Brain pericyte (primary cell): ENCODE measurements around the gene SGSH.
"Not testable (repeated sequence)": the region's sequence is repeated elsewhere in the genome, so short reads cannot be mapped to it uniquely, and the experiment has no call there.

Experiments used
- DNase-seq: peaks from one replicate; pipeline ENCODE4 v3.0.0-alpha.2; 2012; ENCODE audit warnings: low read depth, low spot score

SGSH gene

DNA sequence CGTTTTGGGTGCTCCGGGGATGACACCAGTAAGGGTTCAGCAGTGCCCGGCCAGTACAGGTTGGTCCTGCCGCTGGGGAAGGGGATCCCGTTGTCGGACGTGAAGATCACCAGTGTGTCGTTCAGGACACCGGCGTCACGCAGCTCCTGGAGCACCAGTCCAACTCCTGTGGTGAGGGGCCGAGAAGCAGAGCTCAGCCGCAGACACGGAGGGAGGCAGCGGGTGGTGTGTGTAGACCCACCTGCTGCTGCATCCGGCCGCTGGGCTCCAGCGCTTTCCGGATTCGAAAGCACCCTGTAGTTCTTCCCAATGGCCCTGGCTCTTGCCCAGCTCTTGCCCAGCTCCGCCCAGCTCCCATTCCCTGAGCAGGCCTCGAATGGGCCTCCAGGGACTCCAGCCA lies 8.0 kb downstream of the SGSH start:
- no peak for DNase-seq

DNA sequence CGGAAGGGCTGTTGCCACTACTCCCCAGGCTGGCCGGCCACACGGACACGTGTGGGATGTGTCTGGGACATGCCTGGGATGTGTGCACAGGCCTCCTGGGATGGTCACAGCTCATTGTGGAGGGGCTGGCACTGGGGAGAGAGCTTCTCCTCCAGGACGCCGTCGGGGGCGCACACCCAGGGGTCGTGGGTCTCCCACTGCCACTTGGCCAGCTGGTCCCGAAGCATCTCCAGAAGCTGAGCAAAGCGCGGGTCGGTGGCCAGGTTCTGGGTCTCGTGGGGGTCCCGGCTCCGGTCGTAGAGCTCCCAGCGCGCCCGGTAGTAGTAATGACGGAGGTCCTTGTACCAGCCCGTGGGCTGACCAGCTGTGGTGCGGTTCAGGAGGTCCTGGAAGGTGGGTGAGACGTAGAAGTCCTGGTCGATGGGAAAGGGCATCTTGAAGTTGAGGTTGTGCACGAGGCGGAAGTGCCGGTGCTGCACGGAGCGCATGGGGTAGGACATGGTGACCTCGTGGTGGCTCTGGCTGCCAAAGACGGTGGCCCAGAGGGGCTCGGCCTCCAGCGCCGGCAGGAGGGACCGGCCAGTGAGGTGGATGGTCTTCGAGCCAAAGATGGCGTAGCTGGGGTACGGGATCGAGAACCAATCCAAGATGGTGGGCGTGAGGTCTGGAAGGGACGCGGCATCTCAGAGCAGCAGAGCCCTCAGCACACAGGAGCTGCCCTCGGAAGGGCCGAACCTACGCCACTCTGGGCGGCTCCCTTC lies 9.6 kb downstream of the SGSH start:
- DNase-seq, result no peak

DNA sequence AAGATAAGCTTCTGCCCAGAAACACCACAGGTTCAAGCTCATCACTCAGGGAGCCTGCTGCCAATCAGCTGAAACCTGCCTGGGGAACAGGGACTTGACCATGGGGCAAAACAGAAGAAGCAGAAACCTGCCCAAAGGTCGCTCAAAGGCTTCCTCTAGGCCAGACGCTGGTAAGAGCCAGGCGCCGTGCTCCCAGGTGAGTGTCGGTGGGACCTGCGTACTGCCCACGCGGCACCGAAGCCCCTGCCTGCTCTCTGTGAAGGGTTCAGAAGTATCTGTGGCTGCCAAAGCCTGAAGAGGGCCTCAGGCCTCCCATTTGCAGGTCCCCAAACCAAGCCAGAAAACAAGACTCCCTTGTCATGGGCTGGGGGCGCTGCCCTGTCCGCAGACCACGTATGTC lies 10.4 kb downstream of the SGSH start:
- DNase-seq, result no peak

DNA sequence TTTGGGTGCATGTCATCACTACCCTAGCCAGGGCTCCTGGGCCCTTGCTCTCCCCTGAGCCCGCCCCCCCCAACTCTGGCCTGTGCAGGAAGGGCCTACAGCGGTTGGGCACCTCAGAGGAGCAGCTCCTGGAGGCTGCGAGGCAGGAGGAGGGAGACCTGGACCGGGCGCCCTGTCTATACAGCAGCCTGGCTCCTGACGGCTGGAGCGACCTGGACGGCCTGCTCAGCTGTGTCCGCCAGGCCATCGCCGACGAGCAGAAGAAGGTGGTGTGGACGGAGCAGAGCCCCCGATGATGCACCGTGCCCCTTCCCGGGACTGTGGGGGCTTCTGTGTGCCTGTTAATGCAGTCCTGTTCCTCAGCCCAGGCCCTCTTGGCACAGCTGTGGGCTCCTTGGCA lies 12.1 kb downstream of the SGSH start:
- DNase-seq, result no peak

DNA sequence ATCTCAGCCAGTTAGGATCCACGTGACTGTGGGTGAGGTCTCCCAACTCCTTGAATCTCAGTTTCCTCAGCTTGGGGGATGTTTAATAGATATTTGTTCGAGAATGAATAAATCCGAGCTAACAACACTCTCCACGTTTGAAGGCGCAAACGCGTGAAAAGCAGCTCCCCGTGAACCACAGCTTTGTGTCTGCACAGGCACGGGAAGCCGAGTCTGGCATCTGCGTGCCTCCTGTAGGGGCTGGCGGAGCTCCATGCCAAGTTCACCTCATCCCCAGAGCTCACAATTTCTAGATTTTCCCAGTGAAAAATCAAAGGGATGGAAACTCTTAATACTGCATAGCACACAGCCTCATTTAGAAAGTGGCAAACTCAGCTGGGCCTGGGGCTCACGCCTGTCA lies 14.3 kb downstream of the SGSH start:
- no peak for DNase-seq

GRCh38 chr17:80204626-80205468 lies 15.3 kb downstream of the SGSH start:
- no peak for DNase-seq

DNA sequence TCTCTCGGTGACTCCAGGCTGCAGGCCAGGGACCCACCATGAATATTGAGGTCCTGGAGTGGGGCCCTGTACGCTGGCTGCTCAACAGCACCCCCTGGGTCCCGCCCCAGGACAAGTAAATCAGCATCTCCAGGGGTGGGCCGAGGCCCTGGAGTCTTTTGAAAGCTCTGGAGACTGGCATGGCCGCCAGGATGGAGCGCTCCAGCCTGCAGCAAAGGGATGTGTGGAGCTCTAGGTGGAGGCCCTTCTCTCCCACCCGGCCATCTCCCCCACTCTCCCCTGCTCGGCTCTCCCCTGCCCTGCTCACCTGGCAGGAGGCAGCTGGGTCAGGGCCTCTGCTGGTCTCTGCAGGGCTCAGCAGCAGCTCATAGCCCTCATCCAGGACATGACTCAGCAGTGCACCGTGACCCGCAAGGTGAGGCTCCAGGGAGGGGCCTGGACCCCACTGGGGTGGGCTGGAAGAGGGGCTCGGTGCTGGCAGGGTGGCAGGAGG lies 16.6 kb downstream of the SGSH start:
- DNase-seq, result no peak

DNA sequence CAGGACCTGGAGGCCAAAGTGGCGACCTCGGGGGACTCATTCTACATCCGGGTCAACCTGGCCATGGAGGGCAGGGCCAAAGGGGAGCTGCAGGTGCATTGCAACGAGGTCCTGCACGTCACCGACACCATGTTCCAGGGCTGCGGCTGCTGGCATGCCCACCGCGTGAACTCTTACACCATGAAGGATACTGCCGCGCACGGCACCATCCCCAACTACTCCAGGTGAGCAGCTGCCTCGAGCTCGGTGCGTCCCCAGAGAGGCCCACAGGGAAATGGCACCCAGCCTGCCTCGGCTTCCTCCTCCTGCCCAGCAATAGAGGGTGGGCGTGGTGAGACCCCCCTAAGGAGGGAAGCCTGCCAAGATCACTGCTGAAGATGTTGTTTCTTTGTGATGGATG lies 17.9 kb downstream of the SGSH start:
- no peak for DNase-seq

DNA sequence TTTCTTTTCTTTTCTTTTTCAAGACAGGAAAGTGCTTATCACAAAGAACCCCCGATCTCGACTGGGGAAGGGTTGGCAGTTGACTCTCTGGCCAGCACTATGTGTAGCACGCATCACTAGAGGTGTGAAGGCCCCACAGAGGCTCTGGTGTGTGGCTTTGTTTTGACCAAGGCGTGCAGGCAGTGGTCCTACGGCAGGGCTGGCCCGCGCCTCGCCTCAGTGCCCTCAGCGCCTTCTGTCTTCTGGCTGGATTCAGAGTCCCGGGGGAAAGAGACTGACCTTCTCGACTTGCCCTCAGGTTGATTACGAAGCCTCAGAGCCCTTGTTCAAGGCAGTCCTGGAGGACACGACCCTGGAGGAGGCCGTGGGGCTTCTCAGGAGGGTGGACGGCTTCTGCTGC lies 18.7 kb downstream of the SGSH start:
- DNase-seq, result no peak

- not testable (repeated sequence) for DNase-seq
Observed at GRCh38 chr17:80199295-80199694, 20.8 kb downstream of the SGSH start.

GRCh38 chr17:80198144-80198661 lies 21.9 kb downstream of the SGSH start:
- no peak for DNase-seq

DNA sequence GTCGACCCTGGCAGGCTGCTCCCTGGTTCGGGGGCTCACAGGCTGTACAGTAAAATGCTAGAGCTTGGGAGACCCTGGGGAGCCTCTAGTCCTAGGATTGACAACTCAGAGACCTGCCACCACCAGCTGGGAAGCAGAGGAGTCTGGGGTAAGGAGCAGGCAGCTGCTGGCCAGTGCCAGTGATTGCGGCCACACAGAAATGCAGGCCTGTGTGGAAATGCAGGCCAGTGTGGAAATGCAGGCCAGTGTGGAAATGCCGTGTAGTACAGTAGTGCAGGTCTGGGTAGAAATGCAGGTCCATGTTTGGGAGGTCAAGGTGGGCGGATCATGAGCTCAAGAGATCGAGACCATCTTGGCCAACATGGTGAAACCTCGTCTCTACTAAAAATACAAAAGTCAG lies 23.5 kb downstream of the SGSH start:
- DNase-seq, result no peak

DNA sequence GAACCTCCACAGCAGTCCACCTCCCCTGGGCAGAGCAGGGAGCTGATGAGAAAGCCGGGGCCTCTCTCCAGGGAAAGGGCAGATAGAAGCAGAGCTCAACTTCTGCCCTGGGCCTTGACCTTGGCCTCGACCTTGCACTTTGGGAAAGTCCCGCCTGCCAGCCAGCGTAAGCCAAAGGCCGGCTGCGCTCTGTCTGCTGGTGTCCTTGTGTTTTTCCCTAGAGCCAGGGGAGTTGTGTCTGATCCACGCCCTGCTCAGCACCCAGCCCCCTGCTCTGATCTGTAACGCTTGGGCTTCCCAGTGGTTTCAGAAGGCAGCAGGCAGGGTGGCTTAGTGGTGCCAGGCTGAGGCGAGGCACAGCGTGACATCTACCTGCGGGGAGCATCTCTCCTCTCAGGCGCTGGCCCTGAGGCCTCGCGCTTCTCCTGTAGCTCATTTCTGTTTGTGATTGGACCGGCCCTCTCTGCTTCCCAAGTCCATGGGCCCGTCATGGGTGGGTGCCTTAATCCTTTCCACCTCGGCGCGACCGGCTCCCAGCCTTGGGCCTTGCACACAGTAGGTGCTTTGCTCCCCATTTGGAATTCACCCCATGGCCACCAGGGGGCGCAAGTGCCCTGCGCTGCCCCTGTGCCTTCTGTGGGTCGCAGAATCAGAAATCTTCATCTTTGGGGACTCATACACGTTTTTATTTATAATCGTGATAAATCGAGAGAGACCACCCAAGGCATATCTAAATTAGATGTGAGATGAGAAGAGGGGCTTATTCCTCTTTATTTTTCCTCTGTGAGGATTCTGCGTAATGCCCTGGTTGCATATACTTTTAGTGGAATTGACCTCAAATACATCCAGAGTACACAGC lies 24.2 kb downstream of the SGSH start:
- DNase-seq, result no peak

- no peak for DNase-seq
Observed at GRCh38 chr17:80195141-80195540, 25.0 kb downstream of the SGSH start.

- DNase-seq, result no peak
Observed at GRCh38 chr17:80191865-80192661, 28.1 kb downstream of the SGSH start.

- DNase-seq, result no peak
Observed at GRCh38 chr17:80191192-80191591, 28.9 kb downstream of the SGSH start.

GRCh38 chr17:80190716-80191115 lies 29.4 kb downstream of the SGSH start:
- no peak for DNase-seq

GRCh38 chr17:80189611-80190010 lies 30.5 kb downstream of the SGSH start:
- no peak for DNase-seq

DNA sequence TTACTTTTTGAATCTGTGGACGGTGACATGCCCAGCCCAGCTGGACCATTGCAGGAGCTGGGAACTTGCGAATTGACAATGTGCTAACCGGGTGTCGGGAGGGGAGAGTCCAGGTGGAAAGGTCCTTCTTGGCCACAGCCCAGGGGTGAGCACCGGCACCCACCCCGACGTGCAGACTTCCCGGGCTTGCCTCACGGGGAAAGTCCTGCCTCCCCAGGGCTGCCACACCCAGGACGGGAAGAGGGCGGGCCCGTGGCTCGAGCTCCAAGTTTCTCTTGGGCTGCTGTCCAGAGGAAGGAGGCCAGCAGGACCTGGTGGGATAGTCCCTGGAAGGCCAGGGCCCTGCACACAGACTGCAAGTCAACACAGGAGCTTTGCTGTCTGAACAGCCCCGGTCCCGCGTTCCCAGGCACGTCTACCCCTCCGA lies 32.6 kb downstream of the SGSH start:
- DNase-seq, result no peak

GRCh38 chr17:80187090-80187489 lies 33.0 kb downstream of the SGSH start:
- DNase-seq, result no peak

- no peak for DNase-seq
Observed at GRCh38 chr17:80185968-80186367, 34.2 kb downstream of the SGSH start.
